ENCODE measurements around the gene TWSG1. TPM values are rescaled to one million over a fixed set of nuclear protein-coding genes. Genes with fewer than 3 reads are reported as not detected.
A peak's percentile ranks its signal among the peaks of the same experiment; 100 is the strongest.

Gene TWSG1
- total and polyA plus RNA-seq, 2 donors from 2014 or later, result 16.9 to 50.1 TPM

DNA sequence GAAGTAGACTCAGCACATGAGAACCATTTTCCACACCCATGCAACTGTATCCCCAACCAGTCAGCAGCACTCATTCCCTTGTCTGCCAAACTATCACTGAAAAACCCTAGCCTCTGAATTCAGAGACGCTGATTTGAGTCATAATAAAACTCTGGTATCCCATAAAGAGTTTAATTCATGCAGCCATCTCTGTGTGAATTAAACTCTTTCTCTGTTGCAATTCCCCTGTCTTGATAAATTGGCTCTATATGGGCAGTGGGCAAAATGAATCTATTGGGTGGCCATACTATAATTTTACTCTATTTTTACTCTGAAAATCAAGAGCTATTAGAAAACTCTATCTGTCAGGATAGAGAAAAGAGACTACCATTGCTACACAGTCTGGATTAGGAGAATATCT, 40.6 kb upstream of the TWSG1 start:
- Histone ChIP-seq H3K27me3 (ENCODE audit: control insufficient read depth, insufficient read depth, low read length) (no peaks in the 10 kb centered on the region), H3K9me3 (ENCODE audit: control insufficient read depth in 2 of 3, insufficient read depth in 1 of 3, low read length in 3 of 3) (peaks cover 0 to 9% (median 0%) of the 10 kb centered on the region in 3 donors), H3K36me3 (ENCODE audit: control insufficient read depth in 2 of 3, insufficient read depth in 3 of 3, low read length in 3 of 3) (no peaks in the 10 kb centered on the region), H3K4me3 (ENCODE audit: low read length in 3 of 3) (no peak overlapping the region), H3K4me1 (ENCODE audit: control insufficient read depth in 2 of 3, insufficient read depth in 2 of 3, low read depth in 1 of 3, low read length in 3 of 3) (no peaks in the 10 kb centered on the region), H3K9ac (ENCODE audit: low read length in 3 of 3) (no peak overlapping the region), H3K27ac (ENCODE audit: low read depth in 2 of 2, low read length in 2 of 2) (no peak overlapping the region)
- FAIRE-seq (no peak), DNase-seq (no peak)
- TF ChIP-seq, protein P1, sequence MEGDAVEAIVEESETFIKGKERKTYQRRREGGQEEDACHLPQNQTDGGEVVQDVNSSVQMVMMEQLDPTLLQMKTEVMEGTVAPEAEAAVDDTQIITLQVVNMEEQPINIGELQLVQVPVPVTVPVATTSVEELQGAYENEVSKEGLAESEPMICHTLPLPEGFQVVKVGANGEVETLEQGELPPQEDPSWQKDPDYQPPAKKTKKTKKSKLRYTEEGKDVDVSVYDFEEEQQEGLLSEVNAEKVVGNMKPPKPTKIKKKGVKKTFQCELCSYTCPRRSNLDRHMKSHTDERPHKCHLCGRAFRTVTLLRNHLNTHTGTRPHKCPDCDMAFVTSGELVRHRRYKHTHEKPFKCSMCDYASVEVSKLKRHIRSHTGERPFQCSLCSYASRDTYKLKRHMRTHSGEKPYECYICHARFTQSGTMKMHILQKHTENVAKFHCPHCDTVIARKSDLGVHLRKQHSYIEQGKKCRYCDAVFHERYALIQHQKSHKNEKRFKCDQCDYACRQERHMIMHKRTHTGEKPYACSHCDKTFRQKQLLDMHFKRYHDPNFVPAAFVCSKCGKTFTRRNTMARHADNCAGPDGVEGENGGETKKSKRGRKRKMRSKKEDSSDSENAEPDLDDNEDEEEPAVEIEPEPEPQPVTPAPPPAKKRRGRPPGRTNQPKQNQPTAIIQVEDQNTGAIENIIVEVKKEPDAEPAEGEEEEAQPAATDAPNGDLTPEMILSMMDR (IDR thresholded peaks at IDR 0.05; ENCODE audit: borderline replicate concordance, extremely low read depth, insufficient read depth), result no peak
- intact Hi-C loops (cut with DNase I), result no loop called here

DNA sequence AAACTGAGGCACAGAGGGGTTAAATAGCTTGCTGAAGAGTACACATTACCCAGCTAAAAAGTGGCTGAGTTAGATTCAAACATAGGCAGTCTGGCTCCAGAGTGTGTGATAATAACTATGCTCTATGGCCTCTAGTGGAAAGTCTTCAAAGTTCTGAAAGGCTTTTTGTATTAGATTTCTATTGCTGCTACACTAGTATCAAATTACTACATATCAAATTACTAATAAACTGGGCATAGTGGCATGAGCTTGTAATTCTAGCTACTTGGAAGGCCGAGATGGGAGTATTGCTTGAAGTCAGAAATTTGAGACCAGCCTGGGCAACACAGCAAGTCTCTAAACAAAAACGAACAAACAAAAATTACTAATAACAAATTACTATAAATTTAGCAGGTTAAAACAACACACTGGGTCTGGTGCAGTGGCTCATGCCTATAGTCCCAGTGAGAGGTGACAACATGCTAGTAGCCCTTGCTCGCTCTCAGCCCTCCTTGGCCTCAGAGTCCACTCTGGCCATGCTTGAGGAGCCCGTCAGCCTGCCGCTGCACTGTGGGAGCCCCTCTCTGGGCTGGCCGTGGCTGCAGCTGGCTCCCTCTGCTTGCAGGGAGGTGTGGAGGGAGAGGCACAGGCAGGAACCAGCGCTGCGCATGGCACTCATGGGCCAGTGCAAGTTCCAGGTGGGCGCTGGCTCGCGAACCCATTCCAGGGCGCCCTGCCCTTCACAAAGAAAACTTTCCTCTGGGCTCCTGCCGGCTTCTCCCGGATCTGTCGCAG, 38.2 kb upstream of the TWSG1 start:
- Histone ChIP-seq H3K4me1 (ENCODE audit: control insufficient read depth in 2 of 3, insufficient read depth in 2 of 3, low read depth in 1 of 3, low read length in 3 of 3) (no peaks in the 10 kb centered on the region), H3K4me3 (ENCODE audit: low read length in 3 of 3) (no peak overlapping the region), H3K27me3 (ENCODE audit: control insufficient read depth, insufficient read depth, low read length) (no peaks in the 10 kb centered on the region), H3K27ac (ENCODE audit: low read depth in 2 of 2, low read length in 2 of 2) (no peak overlapping the region), H3K9ac (ENCODE audit: low read length in 3 of 3) (no peak overlapping the region), H3K9me3 (ENCODE audit: control insufficient read depth in 2 of 3, insufficient read depth in 1 of 3, low read length in 3 of 3) (peaks cover 0 to 6% (median 0%) of the 10 kb centered on the region in 3 donors), H3K36me3 (ENCODE audit: control insufficient read depth in 2 of 3, insufficient read depth in 3 of 3, low read length in 3 of 3) (no peaks in the 10 kb centered on the region)
- intact Hi-C loops (cut with DNase I), result no loop called here
- FAIRE-seq (no peak), DNase-seq (no peak)
- TF ChIP-seq, protein P1 (IDR thresholded peaks at IDR 0.05; ENCODE audit: borderline replicate concordance, extremely low read depth, insufficient read depth), result no peak

DNA sequence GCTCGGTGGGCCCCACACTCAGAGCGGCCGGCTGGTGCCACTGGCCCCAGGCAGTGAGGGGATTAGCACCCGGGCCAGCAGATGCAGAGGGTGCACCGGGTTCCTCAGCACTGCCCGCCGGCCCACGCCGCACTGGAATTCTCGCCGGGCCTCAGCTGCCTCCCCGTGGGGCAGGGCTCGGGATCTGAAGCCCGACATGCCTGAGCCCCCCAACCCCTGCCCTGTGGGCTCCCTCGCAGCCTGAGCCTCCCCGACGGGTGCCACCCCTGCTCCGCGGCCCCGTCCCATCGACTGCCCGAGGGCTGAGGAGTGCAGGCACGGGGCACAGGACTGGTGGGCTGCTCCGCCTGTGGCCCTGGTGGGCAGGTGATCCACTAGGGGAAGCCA, 37.6 kb upstream of the TWSG1 start:
- intact Hi-C loops (cut with DNase I), result no loop called here
- no peaks in the 10 kb centered on the region for H3K27me3 ChIP-seq (ENCODE audit: control insufficient read depth, insufficient read depth, low read length)
- H3K9ac ChIP-seq (ENCODE audit: low read length in 3 of 3), result no peak overlapping the region
- H3K36me3 ChIP-seq (ENCODE audit: control insufficient read depth in 2 of 3, insufficient read depth in 3 of 3, low read length in 3 of 3), result no peaks in the 10 kb centered on the region
- H3K27ac ChIP-seq (ENCODE audit: low read depth in 2 of 2, low read length in 2 of 2), result no peak overlapping the region
- no peaks in the 10 kb centered on the region for H3K4me1 ChIP-seq (ENCODE audit: control insufficient read depth in 2 of 3, insufficient read depth in 2 of 3, low read depth in 1 of 3, low read length in 3 of 3)
- TF ChIP-seq, protein P1 (IDR thresholded peaks at IDR 0.05; ENCODE audit: borderline replicate concordance, extremely low read depth, insufficient read depth), result no peak
- H3K9me3 ChIP-seq (ENCODE audit: control insufficient read depth in 2 of 3, insufficient read depth in 1 of 3, low read length in 3 of 3), result peaks cover 0 to 6% (median 0%) of the 10 kb centered on the region in 3 donors
- no peak overlapping the region for H3K4me3 ChIP-seq (ENCODE audit: low read length in 3 of 3)
- FAIRE-seq, result no peak
- DNase-seq, result peak in 1 of 5 donors; percentile 56

Measured in kidney (tissue), 14 donors.